OCI-M1 (cell line): ENCODE measurements around the gene CDC42BPA.
"Not testable (repeated sequence)": the region's sequence is repeated elsewhere in the genome, so short reads cannot be mapped to it uniquely, and the experiment has no call there.

Experiments used
- DNase-seq: peaks from one replicate; lab custom pipeline; 2025; lab: John Stamatoyannopoulos, UW

The CDC42BPA gene, protein sequence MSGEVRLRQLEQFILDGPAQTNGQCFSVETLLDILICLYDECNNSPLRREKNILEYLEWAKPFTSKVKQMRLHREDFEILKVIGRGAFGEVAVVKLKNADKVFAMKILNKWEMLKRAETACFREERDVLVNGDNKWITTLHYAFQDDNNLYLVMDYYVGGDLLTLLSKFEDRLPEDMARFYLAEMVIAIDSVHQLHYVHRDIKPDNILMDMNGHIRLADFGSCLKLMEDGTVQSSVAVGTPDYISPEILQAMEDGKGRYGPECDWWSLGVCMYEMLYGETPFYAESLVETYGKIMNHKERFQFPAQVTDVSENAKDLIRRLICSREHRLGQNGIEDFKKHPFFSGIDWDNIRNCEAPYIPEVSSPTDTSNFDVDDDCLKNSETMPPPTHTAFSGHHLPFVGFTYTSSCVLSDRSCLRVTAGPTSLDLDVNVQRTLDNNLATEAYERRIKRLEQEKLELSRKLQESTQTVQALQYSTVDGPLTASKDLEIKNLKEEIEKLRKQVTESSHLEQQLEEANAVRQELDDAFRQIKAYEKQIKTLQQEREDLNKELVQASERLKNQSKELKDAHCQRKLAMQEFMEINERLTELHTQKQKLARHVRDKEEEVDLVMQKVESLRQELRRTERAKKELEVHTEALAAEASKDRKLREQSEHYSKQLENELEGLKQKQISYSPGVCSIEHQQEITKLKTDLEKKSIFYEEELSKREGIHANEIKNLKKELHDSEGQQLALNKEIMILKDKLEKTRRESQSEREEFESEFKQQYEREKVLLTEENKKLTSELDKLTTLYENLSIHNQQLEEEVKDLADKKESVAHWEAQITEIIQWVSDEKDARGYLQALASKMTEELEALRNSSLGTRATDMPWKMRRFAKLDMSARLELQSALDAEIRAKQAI (N-terminal part only)

GRCh38 chr1:227318016-227318852, at the start of gene CDC42BPA:
Gene CDC42BPA (minus strand): TSS chr1:227318492. CDS start chr1:227317182, 1,310 bp downstream.
- DNase-seq: peak; percentile 91

- DNase-seq: no peak
These were observed 49.7 kb upstream of the CDC42BPA start for GRCh38 chr1:227368009-227368408.

DNA sequence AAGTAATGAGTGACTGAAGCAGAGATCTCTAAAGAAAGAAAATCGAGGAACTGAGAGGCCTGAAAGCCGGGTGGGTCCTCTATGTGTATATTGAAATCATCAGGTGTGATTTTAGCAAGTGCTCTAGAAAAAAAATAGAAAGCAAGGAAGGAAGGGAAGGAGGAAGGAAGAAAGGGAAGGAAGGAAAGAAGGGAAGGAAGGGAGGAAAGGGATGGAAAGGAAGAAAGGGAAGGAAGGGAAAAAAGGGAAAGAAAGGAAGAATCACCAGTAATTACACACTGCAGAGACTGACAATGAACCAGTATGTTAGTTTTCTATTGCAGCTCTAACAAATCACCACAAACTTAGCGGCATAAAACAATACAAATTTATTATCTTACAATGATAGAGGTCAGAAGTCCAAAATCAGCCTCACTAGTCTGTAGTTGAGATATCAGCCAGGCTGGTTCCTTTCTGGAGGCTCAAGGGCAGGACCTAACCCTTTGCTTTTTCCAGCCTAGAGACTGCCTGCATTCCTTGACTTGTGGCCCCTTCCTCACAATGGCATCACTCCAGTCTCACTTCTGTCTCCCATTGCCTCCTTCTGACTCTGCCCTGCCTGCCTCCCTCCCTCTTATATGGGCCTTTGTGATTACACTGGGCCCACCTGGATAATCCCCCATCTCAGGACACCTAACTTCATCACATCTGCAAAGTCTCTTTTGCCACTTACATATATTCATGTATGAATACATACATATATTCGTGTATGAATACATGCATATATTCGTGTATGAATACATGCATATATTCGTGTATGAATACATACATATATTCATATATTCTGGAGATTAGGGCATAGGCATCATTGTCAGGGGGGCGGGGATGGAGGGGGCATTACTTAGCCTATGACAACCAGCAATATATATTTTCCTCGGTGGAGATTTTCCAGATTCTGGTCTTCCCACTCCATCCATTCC, 47.5 kb upstream of the CDC42BPA start:
- no peak for DNase-seq

DNA sequence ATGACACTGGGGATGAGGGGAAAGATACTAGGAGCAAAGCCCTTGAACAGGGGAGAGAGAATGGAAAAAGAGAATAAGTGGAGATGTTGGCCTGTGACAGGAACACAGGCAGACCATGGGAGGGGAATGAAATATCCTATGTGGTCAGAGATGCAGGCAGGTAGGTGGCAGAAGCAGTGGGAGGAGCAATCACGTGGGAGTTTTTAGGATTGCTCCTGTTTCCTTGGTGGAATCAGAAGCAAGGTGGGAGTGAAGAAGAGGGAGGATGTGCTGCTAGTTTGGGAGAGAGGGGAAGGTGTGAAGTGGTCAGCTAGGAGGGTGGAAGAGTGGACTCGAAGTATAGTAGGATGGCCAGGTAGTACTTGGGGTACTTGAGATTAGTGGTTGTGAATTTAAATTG, 46.4 kb upstream of the CDC42BPA start:
- no peak for DNase-seq

DNA sequence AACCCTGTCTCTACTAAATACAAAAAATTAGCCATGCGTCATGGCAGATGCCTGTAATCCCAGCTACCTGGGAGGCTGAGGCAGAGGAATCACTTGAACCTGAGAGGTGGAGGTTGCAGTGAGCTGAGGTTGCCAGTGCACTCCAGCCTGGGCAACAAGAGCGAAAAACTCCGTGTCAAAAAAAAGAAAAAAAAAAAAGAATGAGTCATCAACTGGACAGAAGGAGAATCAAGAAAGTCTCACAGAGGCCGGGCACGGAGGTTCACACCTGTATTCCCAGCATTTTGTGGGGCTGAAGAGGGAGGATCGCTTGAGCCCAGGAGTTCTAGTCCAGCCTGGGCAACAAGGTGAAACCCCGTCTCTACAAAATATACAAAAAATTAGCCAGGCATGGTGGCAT, 45.5 kb upstream of the CDC42BPA start:
- no peak for DNase-seq

GRCh38 chr1:227362039-227362438, 43.7 kb upstream of the CDC42BPA start:
- no peak for DNase-seq

DNA sequence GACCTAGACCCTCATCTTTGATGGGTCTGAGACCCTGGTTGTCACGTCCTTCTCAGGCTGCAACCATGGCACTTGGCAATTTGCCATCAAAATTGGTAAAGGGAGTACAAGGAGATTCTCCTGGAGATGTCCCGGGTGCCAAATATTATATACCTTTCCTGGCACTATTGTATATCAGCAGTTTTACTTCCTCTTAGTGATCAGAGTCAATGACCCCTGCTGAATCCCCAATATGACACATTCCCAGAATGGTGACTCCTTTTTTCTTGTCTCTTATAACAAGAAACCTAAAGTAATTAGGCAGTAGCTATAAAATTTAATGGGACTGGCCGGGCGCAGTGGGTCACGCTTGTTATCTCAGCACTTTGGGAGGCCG, 39.6 kb upstream of the CDC42BPA start:
- no peak for DNase-seq

- DNase-seq: peak; percentile 89
These were observed 39.1 kb upstream of the CDC42BPA start for GRCh38 chr1:227357171-227357926.

- no peak for DNase-seq
These were observed 38.4 kb upstream of the CDC42BPA start for GRCh38 chr1:227356620-227357146.

GRCh38 chr1:227355542-227356245, 37.4 kb upstream of the CDC42BPA start:
- no peak for DNase-seq

GRCh38 chr1:227353186-227353585, 34.9 kb upstream of the CDC42BPA start:
- no peak for DNase-seq

DNA sequence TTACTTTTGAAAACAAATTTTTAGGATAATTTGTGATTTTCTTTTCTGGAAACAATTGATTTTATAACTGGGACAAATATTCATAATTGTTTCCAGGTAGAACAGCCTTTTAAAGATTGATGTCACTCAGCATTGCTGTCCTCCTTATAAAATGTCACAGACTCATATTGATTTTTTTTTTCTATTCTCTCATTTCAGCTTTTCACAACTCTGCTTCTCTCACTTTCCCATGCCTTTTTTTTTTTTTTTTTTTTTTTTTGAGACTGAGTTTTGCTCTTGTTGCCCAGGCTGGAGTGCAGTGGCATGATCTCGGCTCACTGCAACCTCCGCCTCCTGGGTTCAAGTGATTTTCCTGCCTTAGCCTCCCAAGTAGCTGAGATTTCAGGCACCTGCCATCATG, 33.9 kb upstream of the CDC42BPA start:
- not testable (repeated sequence) for DNase-seq

DNA sequence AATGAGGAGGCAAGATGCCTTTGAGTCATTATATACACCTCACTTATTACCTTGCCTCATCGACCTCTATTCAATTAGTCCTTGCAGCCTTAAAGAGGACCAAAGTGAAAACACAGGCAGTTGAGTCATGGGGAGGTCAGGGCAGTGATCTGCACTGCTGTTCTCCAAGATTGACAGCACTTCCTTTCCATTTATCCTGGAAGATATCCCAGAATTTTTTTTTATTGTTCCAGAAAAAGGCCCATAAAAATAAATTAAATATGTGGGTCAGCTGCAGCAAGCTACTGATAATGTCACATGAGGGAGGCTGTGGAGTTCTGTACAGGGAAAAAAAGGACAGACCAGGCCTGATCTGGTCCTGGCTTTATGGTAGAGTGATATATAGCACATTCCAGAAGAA, 33.2 kb upstream of the CDC42BPA start:
- DNase-seq: no peak

DNA sequence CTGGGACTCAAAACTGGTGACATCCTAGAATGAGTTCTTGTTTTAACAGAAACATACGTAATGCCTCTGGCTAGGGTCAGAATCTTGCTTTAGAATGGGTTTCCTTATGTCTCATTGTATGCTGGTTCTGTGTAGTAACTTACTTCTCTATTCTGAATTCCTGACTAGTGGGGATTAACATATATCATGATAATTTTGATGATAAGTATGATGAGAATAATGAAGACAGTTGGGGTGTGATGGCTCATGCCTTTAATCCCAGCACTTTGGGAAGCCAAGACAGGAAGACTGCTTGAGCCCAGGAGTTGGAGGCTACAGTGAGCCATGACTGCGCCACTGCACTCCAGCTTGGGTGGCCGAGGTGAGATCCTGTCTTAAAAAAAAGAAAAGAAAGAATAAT, 31.7 kb upstream of the CDC42BPA start:
- DNase-seq: no peak

DNA sequence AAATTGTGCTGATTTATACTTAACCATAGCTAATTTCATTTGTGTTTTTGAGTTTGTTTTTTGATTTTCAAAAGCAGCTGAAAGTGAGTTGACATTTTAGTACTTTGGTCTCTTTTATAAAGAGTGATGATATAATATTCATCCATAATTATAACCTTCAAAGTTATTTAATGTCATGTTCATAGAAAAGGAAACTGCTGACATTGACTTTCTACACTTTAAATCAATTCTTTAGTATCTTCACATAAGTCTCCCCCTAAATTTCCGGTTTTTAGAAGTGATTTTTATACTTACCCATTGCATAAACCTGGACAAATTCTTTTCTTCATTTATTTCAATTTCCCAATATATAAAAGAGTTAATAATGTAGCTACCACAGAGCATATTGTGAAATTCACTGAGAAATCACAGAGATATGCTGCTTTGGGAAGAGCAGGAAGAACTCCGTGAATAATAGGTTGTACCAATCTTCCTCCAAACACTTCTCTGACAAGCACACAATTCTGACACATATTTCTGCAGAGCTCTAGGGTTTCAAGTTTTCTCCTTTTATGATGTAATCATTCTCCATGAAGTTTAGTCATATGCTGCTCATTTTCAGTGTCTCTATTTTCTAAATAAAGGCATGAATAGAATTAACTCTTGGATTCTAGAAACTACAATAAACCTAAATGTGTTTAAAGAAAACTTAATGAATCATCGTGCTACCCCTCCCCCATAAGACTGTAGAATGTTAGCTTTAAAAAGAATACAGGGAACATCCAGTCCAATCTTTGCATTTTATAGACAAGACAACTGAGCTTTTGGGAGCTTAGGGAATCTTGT, 25.6 kb upstream of the CDC42BPA start:
- DNase-seq: peak; percentile 60

GRCh38 chr1:227343206-227343605, 24.9 kb upstream of the CDC42BPA start:
- DNase-seq: no peak

- DNase-seq: peak; percentile 52
These were observed 24.0 kb upstream of the CDC42BPA start for GRCh38 chr1:227342075-227342829.

- DNase-seq: peak; percentile 74
These were observed 17.8 kb upstream of the CDC42BPA start for GRCh38 chr1:227336136-227336535.
